Mammary epithelial cell (primary cell): ENCODE data around the gene SORCS2.

Experiments used
- CTCF ChIP-seq, 2 donors: IDR thresholded peaks in 1 of 2; conservative IDR thresholded peaks in 1 of 2; 2 replicates each; pipeline ENCODE4 v1.5.1; 2011 to 2012; ENCODE audit warnings: inconsistent platforms in 2 of 2, low read length in 2 of 2, mild to moderate bottlenecking in 2 of 2, control low read depth in 1 of 2, low read depth in 1 of 2; ENCODE audit not compliant: insufficient read depth in 1 of 2; ENCODE audit errors: extremely low read depth in 1 of 2
- EZH2 ChIP-seq: IDR thresholded peaks from 2 replicates; pipeline ENCODE4 v1.6.1; 2012; ENCODE audit warnings: low read length, inconsistent platforms, borderline replicate concordance

- TF ChIP-seq CTCF (conservative IDR thresholded peaks at IDR 0.05 in 1 of 2, IDR thresholded peaks at IDR 0.05 in 1 of 2; ENCODE audit: extremely low read depth in 1 of 2, insufficient read depth in 1 of 2, low read depth in 1 of 2, low read length in 2 of 2) (no peak), EZH2 (no peak)
Observed at GRCh38 chr4:7506572-7506971, 314.2 kb downstream of the SORCS2 start.
